GM19397 (cell line): ENCODE data around the gene DMGDH.
"Not testable (repeated sequence)": the region's sequence is repeated elsewhere in the genome, so short reads cannot be mapped to it uniquely, and the experiment has no call there.

Experiments
- ATAC-seq: cut with Tn5 transposase; IDR thresholded peaks from one replicate; pipeline ENCODE4 v1.9.1; 2021; ENCODE audit warnings: mild to moderate bottlenecking, moderate library complexity; ENCODE audit not compliant: unreplicated experiment

Gene DMGDH

GRCh38 chr5:79020861-79021561, 48.5 kb downstream of the DMGDH start:
- ATAC-seq, result no peak

GRCh38 chr5:79014631-79015030, 54.8 kb downstream of the DMGDH start:
- ATAC-seq, result no peak

- ATAC-seq, result no peak
Observed at GRCh38 chr5:79011869-79012268, 57.6 kb downstream of the DMGDH start.

- no peak for ATAC-seq
Observed at GRCh38 chr5:79011219-79011836, 58.1 kb downstream of the DMGDH start.

GRCh38 chr5:79008362-79008761, 61.1 kb downstream of the DMGDH start:
- ATAC-seq, result no peak

GRCh38 chr5:79007872-79008271, 61.6 kb downstream of the DMGDH start:
- ATAC-seq, result no peak

GRCh38 chr5:79005936-79006631, 63.4 kb downstream of the DMGDH start:
- ATAC-seq, result no peak

- no peak for ATAC-seq
Observed at GRCh38 chr5:79005151-79005550, 64.3 kb downstream of the DMGDH start.

GRCh38 chr5:79002374-79002773, 67.1 kb downstream of the DMGDH start:
- no peak for ATAC-seq

- ATAC-seq, result no peak
Observed at GRCh38 chr5:79001471-79001870, 68.0 kb downstream of the DMGDH start.

- no peak for ATAC-seq
Observed at GRCh38 chr5:78997090-78997489, 72.4 kb downstream of the DMGDH start.

- ATAC-seq, result no peak
Observed at GRCh38 chr5:78995521-78996007, 73.9 kb downstream of the DMGDH start.

GRCh38 chr5:78993165-78993564, 76.3 kb downstream of the DMGDH start:
- no peak for ATAC-seq

GRCh38 chr5:78992146-78992545, 77.3 kb downstream of the DMGDH start:
- no peak for ATAC-seq

GRCh38 chr5:78989080-78989479, 80.4 kb downstream of the DMGDH start:
- no peak for ATAC-seq

GRCh38 chr5:78985725-78986223, 83.7 kb downstream of the DMGDH start:
- peak; percentile 35 for ATAC-seq

GRCh38 chr5:78985116-78985724, 84.3 kb downstream of the DMGDH start, which contains the start of gene ARSB:
TSS of gene ARSB (minus strand) at chr5:78985310. CDS start at chr5:78985248, 62 bp downstream.
- peak; percentile 41 for ATAC-seq

- ATAC-seq, result peak; percentile 59
Observed at GRCh38 chr5:78984439-78985115, 84.9 kb downstream of the DMGDH start.

GRCh38 chr5:78983601-78984438, 85.7 kb downstream of the DMGDH start:
- no peak for ATAC-seq

- not testable (repeated sequence) for ATAC-seq
Observed at GRCh38 chr5:78983194-78983593, 86.3 kb downstream of the DMGDH start.
